GM19395 (cell line): ENCODE data around the gene RBBP5.
A peak's percentile ranks its signal among the peaks of the same experiment; 100 is the strongest.

ENCODE experiments used
- ATAC-seq: cut with Tn5 transposase; IDR thresholded peaks from one replicate; pipeline ENCODE4 v1.9.1; 2021; ENCODE audit warnings: mild to moderate bottlenecking, moderate library complexity; ENCODE audit not compliant: unreplicated experiment

Gene RBBP5

DNA sequence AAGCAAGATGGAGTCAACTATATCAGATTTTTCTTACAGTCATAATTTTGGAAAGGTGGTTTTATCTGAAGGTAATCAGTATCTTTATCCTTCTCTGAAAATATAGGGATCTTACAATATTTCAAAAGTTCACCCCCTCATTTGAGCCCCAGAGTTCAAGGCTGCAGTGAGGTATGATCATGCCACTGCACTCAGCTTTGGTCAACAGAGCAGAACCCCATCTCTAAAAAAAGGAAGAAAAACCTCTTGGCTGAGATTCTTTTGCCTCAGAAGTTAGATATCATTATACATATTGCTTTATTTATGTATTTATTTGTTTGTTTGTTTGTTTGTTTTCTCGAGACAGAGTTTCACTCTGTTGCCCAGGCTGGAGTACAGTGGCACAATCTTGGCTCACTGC lies 11.5 kb upstream of the RBBP5 start:
- ATAC-seq: no peak

- no peak for ATAC-seq
These were observed 7.8 kb upstream of the RBBP5 start for GRCh38 chr1:205129447-205130029.

GRCh38 chr1:205128050-205128449 lies 6.3 kb upstream of the RBBP5 start:
- no peak for ATAC-seq

GRCh38 chr1:205127646-205128045 lies 5.9 kb upstream of the RBBP5 start:
- ATAC-seq: no peak

DNA sequence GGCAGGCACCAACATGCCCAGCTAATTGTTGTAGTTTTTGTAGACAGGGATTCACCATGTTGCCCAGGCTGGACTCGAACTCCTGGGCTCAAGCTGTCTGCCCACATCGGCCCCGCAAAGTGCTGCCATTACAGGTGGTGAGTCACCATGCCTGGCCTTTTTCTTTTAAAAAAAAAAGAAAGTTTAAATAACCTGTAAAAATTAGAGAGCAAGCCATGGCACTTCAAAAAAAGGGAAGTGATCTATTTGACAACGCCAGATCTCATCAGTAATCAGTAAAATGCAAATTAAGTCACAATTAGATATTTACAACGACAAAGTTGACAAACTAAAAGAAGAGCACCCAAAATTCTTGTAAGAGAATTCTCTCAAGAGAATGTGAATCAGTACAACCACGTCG lies 2.9 kb upstream of the RBBP5 start:
- ATAC-seq: no peak

DNA sequence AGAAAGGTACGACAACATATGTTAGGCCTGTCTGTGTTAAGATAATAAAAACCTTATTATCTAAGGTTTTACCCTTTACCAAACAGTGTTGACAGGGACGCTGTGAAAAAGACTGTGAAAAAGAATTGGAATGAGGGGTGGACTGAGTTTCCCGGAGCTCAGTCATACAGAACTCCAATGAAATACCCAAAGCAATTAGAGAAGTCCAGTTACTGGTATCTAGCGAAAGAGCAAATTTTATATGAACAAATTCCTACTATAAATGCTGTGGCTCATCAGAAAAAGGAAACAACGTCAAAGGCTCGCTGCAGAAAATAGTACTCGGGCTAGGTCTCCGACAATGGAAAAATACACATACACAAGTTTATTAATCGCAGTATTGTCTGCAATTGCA lies 708 bp upstream of the RBBP5 start:
- peak; percentile 19 for ATAC-seq

GRCh38 chr1:205118752-205119151 lies 3.0 kb downstream of the RBBP5 start:
- no peak for ATAC-seq

DNA sequence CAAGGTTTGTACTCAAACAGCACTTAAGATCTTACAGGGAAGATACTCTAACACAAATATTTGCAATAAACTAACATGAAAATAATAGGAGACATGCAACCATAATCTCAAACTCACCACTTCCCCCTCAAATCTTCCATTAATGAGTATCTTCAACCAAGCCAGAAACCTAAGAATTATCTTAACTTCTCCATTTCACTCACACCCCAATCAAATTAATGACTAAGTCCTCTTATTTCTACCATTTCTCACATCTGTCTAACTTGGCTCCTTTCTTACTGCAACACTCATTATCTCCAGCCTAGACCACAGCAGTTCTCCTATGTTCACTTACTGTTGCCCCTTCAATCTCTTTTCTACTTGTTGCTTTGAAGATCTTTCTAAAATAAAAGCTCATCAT lies 10.4 kb downstream of the RBBP5 start:
- ATAC-seq: no peak

DNA sequence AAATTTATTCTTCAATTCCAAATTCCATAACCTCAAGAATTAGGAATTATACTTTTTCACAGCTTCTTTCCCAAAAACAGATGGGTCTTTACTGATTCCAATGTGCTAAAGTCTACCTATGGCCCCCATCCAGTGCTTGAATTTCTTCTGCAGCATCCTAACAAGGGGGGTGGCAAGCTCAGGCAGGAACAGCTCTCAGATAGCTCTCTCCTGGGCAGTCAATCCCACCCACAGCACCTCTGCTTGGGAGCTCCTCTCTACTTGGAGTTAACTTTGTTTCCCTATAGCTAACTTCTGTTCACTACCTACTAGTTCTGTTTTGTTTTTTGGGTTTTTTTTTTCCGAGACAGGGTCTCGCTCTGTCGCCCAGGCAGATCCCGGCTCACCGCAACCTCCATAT lies 12.1 kb downstream of the RBBP5 start:
- ATAC-seq: no peak

- ATAC-seq: no peak
These were observed 12.5 kb downstream of the RBBP5 start for GRCh38 chr1:205109269-205109668.

GRCh38 chr1:205108464-205108863 lies 13.3 kb downstream of the RBBP5 start:
- no peak for ATAC-seq

DNA sequence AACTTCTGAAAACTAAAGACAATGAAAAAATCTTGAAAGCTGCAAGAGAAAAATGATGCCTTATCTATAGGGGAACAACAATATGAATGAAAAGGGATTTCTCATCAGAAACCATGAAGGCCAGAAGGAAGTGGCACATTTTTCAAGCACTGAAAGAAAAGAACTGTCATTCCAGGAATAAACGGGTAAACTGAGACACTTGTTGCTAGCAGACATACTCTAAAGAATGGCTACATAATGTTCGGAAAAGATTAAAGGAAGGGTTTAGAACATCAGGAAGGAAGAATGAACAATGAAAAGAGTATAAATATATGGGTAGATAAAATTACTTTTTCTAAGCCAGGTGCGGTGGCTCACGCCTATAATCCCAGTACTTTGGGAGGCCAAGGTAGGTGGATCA lies 14.5 kb downstream of the RBBP5 start:
- no peak for ATAC-seq

GRCh38 chr1:205102404-205102803 lies 19.4 kb downstream of the RBBP5 start:
- ATAC-seq: no peak

DNA sequence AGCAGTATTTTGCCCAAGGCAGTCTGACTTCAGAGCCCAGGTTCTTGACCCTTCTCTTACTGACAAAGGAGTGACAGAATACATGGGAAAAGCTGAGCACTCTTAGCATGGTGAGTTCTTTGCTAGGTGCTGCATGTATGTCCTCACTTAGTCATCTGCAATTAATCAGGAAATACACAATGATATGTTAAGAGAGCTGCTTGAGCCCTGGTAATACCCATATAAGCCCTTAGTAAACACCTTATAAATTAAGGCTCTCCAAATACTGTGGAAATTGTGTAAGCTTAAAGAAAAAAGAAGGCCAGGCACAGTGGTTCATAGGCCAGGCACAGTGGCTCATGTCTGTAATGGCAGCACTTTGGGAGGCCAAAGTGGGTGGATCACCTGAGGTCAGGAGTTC lies 23.5 kb downstream of the RBBP5 start:
- no peak for ATAC-seq

DNA sequence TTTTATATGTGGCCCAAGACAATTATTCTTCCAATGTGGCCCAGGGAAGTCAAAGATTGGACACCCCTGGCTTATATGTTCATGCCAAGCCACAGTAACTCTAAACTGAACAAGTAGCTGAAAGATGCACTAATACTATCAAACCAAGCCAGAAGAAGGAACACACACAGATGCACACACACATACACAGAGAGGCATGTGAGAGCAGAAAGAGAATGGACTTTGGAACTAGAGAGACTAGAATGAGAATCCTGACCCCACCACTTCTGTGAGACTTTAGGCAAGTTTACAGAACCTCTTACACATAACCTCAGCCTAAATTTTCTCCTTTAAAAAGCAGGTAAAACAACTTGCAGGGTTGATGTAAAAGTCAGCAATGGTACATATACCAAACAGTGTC lies 26.4 kb downstream of the RBBP5 start:
- ATAC-seq: no peak

GRCh38 chr1:205091043-205091740 lies 30.6 kb downstream of the RBBP5 start:
- no peak for ATAC-seq

DNA sequence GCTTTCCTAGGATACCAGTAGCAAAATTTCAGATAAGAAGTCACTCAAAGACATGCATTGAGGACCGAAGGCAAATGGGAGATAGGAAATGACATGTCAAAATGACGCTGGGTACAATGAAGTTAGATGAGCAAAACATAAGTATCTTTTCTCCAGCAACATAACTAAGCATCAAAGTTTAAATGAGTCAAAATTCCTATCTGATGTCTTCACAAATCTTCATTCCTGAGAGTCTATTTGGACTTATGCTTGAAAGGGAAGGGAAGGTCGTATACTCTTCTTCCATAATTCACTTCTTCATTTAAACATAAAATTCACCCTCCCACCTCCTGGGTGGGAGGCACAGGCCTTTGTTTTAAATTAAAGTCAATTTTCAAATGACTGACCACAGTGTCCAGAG lies 33.4 kb downstream of the RBBP5 start:
- ATAC-seq: no peak

- ATAC-seq: no peak
These were observed 37.4 kb downstream of the RBBP5 start, which contains the start of gene TMEM81 for GRCh38 chr1:205084360-205084759. TSS of gene TMEM81 (minus strand) at chr1:205084460. CDS start at chr1:205084320, 140 bp downstream.

GRCh38 chr1:205082431-205082830 lies 39.3 kb downstream of the RBBP5 start:
- no peak for ATAC-seq

DNA sequence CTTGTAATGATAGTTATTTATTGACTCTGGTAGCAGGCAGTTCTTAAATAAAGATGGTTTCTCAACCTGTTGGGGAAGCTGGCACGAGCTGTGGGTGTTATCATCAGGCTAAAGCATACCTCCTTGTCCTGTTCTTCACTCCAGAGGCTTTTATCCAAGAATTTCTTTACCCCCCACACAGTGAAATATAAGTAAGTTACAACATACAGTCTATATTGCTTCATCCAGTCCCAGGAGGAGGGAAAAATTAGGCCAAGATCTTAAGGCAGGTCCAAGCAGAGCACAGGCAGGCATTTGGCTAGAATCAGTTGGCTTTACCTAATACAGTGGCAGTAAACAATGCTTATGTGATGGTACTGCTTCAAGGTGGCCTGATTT lies 43.9 kb downstream of the RBBP5 start:
- ATAC-seq: no peak

GRCh38 chr1:205077158-205077933 lies 44.4 kb downstream of the RBBP5 start:
- no peak for ATAC-seq

- ATAC-seq: no peak
These were observed 45.5 kb downstream of the RBBP5 start for GRCh38 chr1:205076245-205076761.
